ENCODE measurements around the gene INTS4. TPM values are rescaled to one million over a fixed set of nuclear protein-coding genes. Genes with fewer than 3 reads are reported as not detected.
"Not testable (repeated sequence)": the region's sequence is repeated elsewhere in the genome, so short reads cannot be mapped to it uniquely, and the experiment has no call there.

The INTS4 gene
- total and polyA plus RNA-seq, 11 donors: 9.5 to 23.9 (median 15.1) TPM

DNA sequence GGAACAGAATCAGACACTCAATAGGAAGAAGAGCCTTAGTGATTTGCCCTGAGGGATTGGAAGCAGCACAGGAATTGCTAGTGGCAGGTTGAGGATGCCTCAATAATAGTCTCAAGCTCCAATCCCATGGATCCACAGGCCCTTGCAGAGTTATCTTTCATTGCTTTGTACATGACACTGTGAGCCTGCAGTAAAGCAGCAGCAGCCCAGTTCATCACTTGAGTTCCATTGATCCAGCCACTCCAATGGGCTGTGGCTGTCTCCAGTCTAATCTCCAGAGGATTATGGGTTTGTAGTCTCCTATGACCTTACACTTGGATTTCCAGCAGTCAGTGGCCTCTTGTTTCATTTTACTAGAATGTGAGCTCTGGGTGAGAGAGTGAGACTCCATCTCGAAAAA, 128.1 kb downstream of the INTS4 start:
- Histone ChIP-seq H3K4me3 (no peak overlapping the region), H3K27ac (no peak overlapping the region), H3K4me1 (peaks cover 0 to 17% (median 6%) of the 10 kb centered on the region in 12 donors), H3K36me3 (peaks cover 0 to 52% (median 20%) of the 10 kb centered on the region in 9 donors), H3K27me3 (no peaks in the 10 kb centered on the region), H3K9me3 (no peaks in the 10 kb centered on the region)
- intact Hi-C loops (cut with DNase I): no loop called here
- ATAC-seq (no peak), DNase-seq (no peak)
- TF ChIP-seq CTCF (IDR thresholded peaks at IDR 0.05) (no peak), POLR2A (IDR thresholded peaks at IDR 0.05) (no peak)
- 85 to 97% (median 92%) methylated on average over 1 of the region's 1 CpG for WGBS, 4 donors

DNA sequence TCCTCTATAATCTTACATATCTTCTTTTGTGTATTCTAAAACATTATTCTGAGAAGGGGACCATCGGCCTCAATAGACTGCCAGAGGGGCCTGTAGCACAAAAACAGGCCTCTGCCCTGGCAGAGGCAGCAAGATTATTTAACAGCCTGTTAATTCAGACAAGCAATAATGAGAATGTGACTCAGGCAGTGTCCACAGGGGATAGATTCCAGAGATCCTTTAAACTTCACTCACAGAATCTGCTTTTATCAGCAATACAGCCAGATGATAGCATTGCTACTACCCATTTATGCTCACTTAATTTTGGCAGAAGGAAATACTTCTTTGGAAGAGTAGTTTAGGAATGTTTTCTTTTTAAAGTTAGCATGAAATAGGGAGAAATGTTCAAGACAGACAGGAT, 128.7 kb downstream of the INTS4 start:
- Histone ChIP-seq H3K27me3 (no peaks in the 10 kb centered on the region), H3K4me1 (peaks cover 0 to 17% (median 6%) of the 10 kb centered on the region in 12 donors), H3K9me3 (no peaks in the 10 kb centered on the region), H3K36me3 (peaks cover 0 to 47% (median 15%) of the 10 kb centered on the region in 9 donors), H3K4me3 (no peak overlapping the region), H3K27ac (peak overlapping the region in 3 of 12 donors; percentile 8 to 37 (median 31))
- TF ChIP-seq POLR2A (IDR thresholded peaks at IDR 0.05) (no peak), CTCF (IDR thresholded peaks at IDR 0.05) (no peak)
- WGBS, 4 donors: 46 to 62% (median 57%) methylated on average over 1 of the region's 1 CpG
- ATAC-seq (peak in 2 of 4 donors; percentile 34), DNase-seq (no peak)
- intact Hi-C loops (cut with DNase I): no loop called here

DNA sequence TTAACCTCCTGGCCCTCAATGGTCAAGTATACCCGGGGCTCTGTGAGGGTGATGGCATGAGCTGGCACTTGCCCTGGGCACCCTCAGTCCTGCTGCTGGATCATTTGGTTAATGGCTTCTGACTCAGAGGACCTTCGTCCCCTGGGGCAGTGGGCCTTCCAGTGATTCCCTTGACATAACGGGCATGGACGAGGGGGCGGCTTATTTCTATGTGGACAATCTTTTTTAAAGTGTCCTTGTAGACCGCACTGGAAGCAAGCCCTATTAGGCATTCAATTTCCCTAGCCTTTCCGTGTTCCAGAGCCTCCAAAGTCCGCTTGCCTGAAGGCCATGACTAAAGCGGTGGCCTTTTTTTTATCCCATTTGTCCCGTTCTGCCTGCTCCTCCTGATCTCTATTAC, 133.0 kb downstream of the INTS4 start:
- H3K9me3 ChIP-seq; H3K4me3 ChIP-seq; H3K27me3 ChIP-seq; ATAC-seq; intact Hi-C loops (cut with DNase I); DNase-seq; H3K27ac ChIP-seq: not testable (repeated sequence)
- 93 to 96% (median 95%) methylated on average over 10 of the region's 10 CpGs for WGBS, 4 donors
- Histone ChIP-seq H3K36me3 (peaks cover 0 to 46% (median 16%) of the 10 kb centered on the region in 9 donors), H3K4me1 (peaks cover 0 to 20% (median 6%) of the 10 kb centered on the region in 12 donors)

- H3K9me3 ChIP-seq: peaks cover 0 to 14% (median 6%) of the 10 kb centered on the region in 12 donors
- H3K27me3 ChIP-seq; H3K4me3 ChIP-seq; DNase-seq; H3K4me1 ChIP-seq; H3K27ac ChIP-seq; ATAC-seq; intact Hi-C loops (cut with DNase I): not testable (repeated sequence)
- H3K36me3 ChIP-seq: peaks cover 0 to 56% (median 39%) of the 10 kb centered on the region in 9 donors
- WGBS, 4 donors: 93 to 97% (median 94%) methylated on average over 10 of the region's 10 CpGs
These were observed 136.5 kb downstream of the INTS4 start for GRCh38 chr11:77857906-77858457.

DNA sequence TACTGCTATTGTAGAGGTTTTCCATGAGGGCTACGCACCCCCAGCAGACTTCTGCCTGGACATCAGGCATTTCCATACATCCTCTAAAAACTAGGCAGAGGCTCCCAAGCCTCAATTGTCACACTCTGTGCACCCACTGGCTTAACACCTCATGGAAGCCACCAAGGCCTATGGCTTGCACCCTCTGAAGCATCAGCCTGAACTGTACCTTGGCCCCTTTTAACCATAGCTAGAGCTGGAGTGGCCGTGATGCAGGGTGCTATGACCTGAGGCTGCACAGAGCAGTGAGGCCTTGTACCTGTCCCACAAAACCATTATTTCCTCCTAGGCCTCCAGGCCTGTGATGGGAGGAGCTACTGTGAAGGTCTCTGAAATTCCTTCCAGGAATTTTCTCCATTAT, 139.6 kb downstream of the INTS4 start:
- 94 to 100% (median 99%) methylated on average over 2 of the region's 2 CpGs for WGBS, 4 donors
- DNase-seq (no peak), ATAC-seq (no peak)
- Histone ChIP-seq H3K27ac (no peak overlapping the region), H3K4me1 (peaks cover 0 to under 1% (median 0%) of the 10 kb centered on the region in 12 donors), H3K9me3 (peaks cover 0 to 14% (median 6%) of the 10 kb centered on the region in 12 donors), H3K4me3 (no peak overlapping the region), H3K36me3 (peaks cover 0 to 73% (median 39%) of the 10 kb centered on the region in 9 donors), H3K27me3 (no peaks in the 10 kb centered on the region)
- intact Hi-C loops (cut with DNase I): no loop called here
- no peak for TF ChIP-seq POLR2A (IDR thresholded peaks at IDR 0.05)
- no peak for TF ChIP-seq CTCF (IDR thresholded peaks at IDR 0.05)

Measured in heart left ventricle (tissue), 16 donors.